Esophagus squamous epithelium (tissue), 4 donors: ENCODE measurements around the gene INPP5F.
"Not testable (repeated sequence)": the region's sequence is repeated elsewhere in the genome, so short reads cannot be mapped to it uniquely, and the experiment has no call there.

Experiments used
- CTCF ChIP-seq, 6 experiments: fragments of 450-650 bp in 4 of 6; fragments of 200-600 bp in 2 of 6; sonication (generic) in 2 of 6; IDR thresholded peaks; one replicate each; pipeline ENCODE4 v1.5.1; 2016 to 2019; ENCODE audit warnings: antibody characterized with exemption in 6 of 6, mild to moderate bottlenecking in 4 of 6, moderate library complexity in 4 of 6
- POLR2A ChIP-seq, 4 donors: fragments of 450-650 bp; IDR thresholded peaks; one replicate each; pipeline ENCODE4 v1.6.1; 2017; ENCODE audit warnings: antibody characterized with exemption in 4 of 4, mild to moderate bottlenecking in 4 of 4, moderate library complexity in 3 of 4

- TF ChIP-seq CTCF, POLR2A (IDR thresholded peaks at IDR 0.05): not testable (repeated sequence)
Measured at GRCh38 chr10:119707331-119707730, 18.5 kb upstream of the INPP5F start.
